NCI-H1105 treated with DMSO at 0.1 percent for 48 hours (cell line): Measurements from ENCODE around the gene MAB21L4.

Source experiments
- DNase-seq: peaks from one replicate; lab custom pipeline; 2025; lab: John Stamatoyannopoulos, UW

MAB21L4 gene

DNA sequence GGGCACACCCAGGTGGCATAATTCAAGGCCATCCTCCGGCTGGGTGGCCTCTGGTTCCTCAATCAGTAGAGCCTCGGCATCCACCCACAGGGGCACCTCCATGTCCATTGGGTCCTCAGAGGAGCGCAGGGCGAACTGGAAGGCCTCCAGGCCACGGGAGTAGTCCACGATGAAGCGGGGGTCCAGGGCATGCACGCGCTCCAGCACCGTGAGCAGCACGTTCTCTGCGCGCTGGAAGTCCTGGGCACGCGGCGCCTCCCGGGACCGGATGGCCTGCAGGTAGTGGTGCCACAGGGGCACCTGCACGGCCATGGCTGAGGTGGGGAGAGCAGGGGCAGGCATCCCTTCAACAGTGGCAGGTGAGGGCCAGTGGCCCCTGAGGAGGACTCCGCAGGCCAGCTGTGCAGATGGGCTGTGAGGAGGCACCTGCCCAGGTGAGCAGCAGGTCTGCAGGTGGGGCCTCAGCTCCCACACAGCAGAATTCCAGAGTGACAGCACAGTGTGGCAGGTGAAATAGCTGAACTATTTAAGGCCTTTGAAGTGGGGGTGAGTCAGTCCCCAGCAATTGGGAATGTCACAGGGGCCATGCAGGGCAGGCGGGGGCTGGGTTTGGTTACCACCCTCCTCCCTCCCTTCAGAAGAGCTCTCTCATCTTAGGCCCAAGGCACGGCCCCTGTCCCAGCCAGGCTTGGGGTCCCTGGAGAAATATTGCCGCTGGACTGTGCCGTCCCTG is at the start of gene MAB21L4:
MAB21L4 (minus strand) TSS at position 501 of the 733 bp plus-strand sequence; CDS start at position 342, 159 bp downstream.
- peak; percentile 42 for DNase-seq

DNA sequence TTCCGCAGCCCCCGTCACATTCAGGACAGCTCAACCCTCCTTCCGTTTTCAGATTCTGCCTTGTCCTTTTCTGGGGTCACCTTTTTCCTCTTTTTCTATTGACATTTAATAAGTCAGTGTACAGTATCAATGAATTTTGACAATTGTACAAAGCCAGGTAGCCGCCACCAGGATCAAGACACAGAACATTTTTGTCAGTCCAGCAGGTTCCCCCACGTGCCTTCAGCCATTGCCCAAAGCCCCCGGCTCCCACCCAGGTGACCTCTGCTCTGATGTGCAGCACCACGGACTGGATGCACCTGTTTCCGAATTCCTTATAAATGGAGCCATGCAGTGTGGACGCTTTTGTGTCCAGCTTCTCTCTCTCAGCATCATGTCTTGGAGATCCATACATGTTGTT is 40.1 kb upstream of the MAB21L4 start:
- DNase-seq = no peak

GRCh38 chr2:240935103-240935876 is 39.3 kb upstream of the MAB21L4 start:
- DNase-seq = no peak

DNA sequence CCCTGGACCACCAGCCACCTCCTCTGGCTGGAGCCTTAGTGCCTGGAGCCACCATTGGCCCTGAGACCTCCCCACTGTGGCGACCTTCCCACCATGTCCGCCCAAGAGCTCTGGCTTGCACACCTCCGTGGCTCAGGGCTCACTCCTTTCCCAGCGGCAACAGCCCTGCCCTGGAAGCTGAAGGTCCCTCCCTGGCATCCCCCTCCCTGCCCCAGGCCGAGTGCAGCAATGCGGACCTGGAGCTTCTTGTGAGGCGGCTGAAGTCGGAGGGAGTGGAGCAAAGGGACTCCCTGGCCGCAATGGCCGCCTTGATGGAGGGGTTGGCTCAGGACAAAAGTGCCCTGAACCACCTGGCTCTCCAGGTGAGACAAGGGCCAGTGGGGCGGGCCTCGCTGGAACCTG is 38.7 kb upstream of the MAB21L4 start:
- DNase-seq = no peak

- DNase-seq = no peak
Observed at GRCh38 chr2:240933966-240934700, 38.2 kb upstream of the MAB21L4 start.

DNA sequence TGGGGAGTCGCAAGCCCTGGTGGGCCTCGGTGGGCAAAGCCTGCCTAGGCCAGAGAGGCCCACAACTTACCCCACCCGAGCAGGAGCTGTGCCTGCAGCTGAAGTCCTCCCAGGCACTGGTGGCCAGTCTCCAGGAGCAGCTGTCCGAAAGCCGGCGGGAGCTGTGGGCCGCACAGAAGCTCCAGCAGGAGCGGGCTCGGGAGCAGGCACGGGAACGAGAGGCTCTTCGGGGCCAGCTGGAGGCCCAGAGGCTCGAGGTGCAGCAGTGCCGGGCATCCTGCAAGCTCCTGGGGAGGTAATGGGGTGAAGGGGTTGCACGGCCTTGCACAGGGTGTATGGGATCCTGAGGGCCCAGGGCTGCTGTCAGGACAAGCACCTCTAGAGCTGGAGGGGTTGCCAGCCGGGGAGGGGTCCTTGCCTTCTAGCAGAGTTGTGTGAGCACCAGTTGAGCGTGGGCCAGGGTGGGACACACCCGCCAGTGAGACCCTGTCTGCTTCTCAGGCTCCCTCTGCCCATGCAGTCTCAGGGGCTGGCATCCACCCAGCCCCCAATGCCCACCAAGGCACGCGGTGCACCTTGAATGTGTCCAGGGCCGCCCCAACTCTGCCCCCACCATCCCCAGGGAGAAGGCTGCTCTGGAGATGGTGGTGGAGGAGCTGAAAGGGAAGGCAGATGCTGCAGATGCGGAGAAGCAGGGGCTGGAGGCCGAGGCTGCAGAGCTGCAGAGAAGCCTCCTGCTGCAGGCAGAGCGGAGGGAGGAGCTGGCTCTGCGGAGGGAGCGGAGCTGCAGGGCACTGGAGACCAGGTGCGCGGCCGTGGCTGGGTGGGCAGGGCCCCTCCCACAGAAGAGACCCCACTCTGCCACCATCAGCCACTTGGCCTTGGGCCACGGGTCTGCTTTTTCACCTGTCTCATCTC is 37.4 kb upstream of the MAB21L4 start:
- no peak for DNase-seq

DNA sequence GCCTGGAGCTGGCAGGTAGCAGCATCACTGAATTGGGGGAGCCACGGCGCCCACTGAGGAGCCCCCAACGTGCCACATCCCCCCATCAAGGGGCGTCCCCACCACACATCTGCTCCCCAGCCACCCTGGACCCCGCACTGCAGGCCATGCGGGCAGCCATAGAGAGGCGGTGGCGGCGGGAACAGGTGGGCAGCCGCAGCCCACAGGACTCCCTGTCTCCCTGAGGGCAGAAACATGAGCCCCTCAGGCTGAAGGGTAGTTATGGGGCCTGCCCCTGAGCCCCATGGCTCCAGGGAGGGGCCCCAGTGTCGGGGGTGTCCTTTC is 36.7 kb upstream of the MAB21L4 start:
- no peak for DNase-seq

- no peak for DNase-seq
Observed at GRCh38 chr2:240932001-240932723, 36.2 kb upstream of the MAB21L4 start.

- no peak for DNase-seq
Observed at GRCh38 chr2:240931319-240931949, 35.5 kb upstream of the MAB21L4 start.

DNA sequence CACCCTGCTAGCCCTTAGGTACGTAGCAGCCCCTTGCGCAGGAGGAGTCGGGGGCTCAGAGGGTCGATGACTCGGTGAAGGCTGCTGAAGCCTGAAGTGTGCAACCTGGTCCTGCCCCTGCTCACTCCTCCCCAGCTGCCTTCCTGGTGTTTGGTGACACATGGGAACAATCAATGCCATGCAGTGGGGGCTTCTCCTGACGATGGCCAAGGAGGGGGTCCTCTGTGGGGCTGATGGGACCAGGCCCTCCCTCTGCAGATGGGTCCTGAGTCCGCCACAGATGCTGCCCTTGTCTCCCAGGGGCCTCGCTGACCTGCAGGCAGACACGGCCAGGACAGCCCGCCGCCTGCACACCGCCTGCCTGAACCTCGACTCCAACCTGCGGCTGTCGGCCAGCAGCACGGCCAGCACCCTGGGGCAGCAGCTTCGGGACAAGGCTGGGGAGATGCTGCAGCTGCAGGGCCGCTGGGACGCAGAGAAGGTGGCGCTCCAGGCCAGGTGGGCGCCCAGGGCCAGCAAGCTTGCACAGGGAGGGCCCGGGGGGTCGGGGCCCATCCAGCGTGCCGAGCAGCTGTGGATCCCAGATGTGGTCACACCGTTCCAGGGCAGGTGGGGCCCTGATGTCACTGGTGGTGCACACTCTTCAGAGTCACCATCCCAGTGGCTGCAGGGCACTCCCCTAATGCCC is 34.8 kb upstream of the MAB21L4 start:
- DNase-seq = no peak

DNA sequence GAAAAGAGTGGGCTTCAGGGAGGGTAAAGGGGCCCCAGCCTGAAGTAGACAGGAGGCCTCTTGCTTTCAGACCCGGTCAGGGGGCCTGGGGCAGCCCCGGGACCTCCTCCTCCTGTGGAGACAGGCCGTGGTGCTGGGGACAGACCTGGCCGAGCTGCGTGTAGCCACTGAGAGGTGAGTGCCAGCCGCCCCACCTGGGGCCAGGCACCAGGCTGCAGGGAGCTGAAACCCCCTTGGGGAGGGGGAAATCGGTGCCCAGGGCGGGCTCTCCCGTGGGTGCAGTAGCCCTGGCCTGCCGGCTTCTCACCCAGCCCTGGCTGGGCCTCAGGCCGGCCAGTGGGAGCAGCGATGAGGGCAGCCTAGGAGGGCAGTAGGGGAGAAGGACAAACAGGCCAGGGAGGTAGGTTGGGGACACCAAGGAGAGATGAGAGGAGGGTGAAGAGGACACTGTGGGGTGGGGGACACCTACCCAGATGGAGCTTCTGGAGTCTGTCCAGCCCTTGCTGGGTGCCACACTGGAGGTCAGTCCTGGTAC is 34.2 kb upstream of the MAB21L4 start:
- DNase-seq = no peak

DNA sequence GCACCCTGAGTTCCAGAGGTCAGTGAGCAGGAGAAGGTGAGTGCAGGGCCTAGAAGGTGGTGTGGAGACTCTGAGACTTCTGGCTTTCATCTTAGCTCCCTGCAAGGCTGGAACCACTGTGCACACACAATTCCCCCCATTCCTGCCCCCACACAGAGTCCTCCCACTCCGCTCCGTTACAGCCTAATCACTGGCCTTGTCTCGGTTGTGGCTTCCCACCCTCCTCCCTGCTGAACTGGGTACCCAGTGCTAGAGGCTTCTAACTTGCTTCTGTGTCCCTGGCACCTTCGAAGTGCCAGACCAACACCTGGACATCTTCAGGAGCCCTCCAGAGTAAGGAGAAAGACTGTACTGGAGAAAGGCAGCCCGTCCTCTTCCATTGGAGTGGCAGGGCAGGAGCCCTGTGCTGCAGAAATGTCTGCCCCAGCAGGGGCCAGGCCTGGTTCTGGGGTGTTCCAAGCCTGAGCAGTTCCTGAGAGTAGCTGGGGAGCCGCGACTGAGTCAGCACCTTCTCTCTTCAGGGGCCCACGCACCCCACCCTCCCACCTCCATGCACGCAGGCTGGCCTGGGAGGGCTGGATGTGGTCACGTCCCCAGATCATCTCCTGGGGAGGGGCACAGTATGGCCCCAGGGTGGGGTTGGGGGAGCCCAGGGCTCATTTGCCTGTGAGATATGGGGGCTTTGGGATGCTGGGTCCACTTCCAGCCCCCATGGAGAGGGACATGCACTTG is 33.6 kb upstream of the MAB21L4 start:
- no peak for DNase-seq

GRCh38 chr2:240928476-240929363 is 32.8 kb upstream of the MAB21L4 start:
- DNase-seq = no peak

DNA sequence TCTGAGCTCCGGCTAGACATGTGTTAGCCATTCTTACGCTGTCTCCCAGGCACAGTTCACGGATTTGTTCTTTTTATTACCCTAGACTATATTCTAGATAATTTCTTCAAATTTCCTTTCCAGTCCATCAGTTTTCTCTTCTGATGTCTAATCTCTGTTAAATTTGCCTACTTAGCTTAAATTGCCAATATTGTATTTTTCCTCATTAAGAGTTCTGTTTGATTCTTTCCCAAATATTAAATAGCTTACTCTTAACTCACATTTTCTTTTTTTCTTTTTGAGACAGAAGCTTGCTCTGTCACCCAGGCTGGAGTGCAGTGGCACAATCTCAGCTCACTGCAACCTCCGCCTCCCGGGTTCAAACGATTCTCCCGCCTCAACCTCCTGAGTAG is 31.4 kb upstream of the MAB21L4 start:
- no peak for DNase-seq

DNA sequence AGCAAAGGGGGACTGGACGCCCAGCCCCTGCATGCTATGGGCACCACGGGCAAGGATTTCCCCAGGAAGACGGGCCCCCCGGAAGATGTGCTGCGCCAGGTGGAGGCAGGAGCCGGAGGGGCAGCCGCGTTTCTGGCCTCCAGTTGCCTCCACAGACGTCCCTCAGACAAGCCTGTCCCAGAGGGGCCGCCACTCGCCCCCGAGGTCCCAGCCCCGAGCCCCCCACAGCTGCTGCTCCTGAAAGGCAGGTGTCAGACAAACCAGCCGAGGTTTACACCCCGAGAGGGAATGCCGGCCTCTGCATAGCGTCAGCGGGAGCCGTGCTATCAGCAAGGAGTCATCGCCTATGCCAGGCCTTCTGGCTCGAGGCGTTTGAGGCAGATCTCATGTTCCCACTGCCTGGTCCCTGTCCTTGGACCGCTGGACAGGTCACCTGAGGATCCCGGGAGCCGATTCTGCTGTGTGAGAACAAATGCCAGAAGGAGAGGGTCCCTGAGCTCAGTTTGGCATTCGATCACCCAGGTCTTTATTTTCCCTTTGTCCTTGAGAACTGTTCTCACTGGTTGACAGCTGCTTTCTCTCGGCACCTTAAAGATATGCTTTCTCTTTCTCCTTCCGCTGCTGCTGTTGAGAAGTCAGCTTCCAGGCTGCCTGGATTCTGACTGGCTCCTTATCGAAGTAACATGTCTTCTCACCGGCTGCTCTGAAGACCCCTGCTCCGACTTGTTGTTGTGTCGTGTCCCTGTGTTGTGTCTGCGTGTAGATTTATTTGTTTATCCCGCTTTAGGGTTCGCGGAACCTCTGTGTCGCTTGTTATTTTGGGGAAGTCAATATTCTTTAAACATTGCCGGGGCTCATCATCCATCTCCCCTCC is 30.8 kb upstream of the MAB21L4 start:
- DNase-seq = no peak

DNA sequence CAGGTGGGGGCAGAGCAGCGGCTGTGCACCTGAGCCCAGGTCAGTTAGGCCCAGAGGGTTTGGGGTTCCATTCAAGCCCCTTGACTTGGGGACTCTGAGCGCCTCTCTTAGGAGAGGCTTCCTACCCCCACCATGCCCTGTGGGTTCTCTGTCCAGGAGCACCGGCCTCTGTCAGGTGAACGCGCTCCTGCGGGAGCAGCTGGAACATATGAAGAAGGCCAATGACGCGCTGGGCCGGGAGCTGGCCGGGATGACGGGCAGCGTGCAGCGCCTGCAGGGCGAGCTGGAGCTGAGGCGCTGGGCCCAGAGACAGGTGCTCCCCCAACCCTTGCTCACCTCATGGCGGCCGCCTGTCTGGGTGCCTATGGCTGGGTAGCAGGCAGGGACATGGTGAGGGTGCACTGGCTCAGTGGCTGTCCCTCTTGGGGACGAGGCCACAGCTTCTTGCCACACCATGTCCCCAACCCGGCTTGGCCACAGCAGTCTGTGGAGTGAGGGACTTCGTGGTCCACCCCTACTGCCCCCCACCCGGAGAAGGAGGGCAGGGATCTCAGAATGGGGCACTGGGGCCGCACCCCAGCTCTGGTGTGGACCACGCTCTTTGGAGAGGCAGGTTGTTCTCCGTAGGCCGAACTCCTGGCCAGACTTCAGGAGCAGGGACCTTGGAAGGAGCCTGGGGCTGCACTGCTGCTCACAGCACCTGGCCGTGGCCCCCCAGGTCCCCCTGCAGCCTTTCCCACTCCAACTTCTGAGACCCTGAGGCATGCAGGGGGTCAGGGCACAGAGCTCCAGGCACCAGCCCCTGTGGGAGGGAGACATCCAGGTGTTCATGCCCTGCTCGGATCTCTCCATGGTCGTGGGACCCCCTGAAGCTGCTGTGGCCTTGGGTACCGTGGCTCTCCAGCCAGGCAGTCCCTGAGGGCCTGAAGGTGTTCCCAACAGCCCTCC is 29.9 kb upstream of the MAB21L4 start:
- no peak for DNase-seq
